Measurements from ENCODE around the gene CMPK2. TPM values are rescaled to one million over a fixed set of nuclear protein-coding genes. Genes with fewer than 3 reads are reported as not detected.

CMPK2 gene
- polyA plus RNA-seq, 1 donor = 13.3 TPM

- H3K36me3 ChIP-seq (ENCODE audit: control insufficient read depth, insufficient read depth, low read length) = peaks cover 19% of the 10 kb centered on the region
- no peak for DNase-seq
These were observed 19.2 kb downstream of the CMPK2 start for GRCh38 chr2:6846540-6846939.

GRCh38 chr2:6845903-6846302 is 19.8 kb downstream of the CMPK2 start:
- 83% methylated on average over 2 of the region's 2 CpGs for WGBS (ENCODE audit: insufficient coverage, low lambda C conversion rate)
- Histone ChIP-seq H3K9me3 (ENCODE audit: control insufficient read depth, low read depth, low read length) (peaks cover 24% of the 10 kb centered on the region), H3K36me3 (ENCODE audit: control insufficient read depth, insufficient read depth, low read length) (peaks cover 13% of the 10 kb centered on the region)

More at GRCh38 chr2:6846540-6846939, 19.2 kb downstream of the CMPK2 start:
- Histone ChIP-seq H3K4me1 (ENCODE audit: control insufficient read depth, insufficient read depth, low read length) (no peaks in the 10 kb centered on the region), H3K9me3 (ENCODE audit: control insufficient read depth, low read depth, low read length) (peaks cover 24% of the 10 kb centered on the region), H3K4me3 (ENCODE audit: low read length) (no peak overlapping the region), H3K27ac (ENCODE audit: low read length) (no peak overlapping the region), H3K27me3 (ENCODE audit: control insufficient read depth, insufficient read depth, low read length) (no peaks in the 10 kb centered on the region)
- no CpG with 5 or more reads among the region's 1 CpG for WGBS (ENCODE audit: insufficient coverage, low lambda C conversion rate)

GRCh38 chr2:6845312-6845711 is 20.4 kb downstream of the CMPK2 start:
- DNase-seq = peak in 1 of 2 donors; percentile 8
- WGBS (ENCODE audit: insufficient coverage, low lambda C conversion rate) = no CpG with 5 or more reads among the region's 3 CpGs
- Histone ChIP-seq H3K9me3 (ENCODE audit: control insufficient read depth, low read depth, low read length) (peaks cover 24% of the 10 kb centered on the region), H3K27me3 (ENCODE audit: control insufficient read depth, insufficient read depth, low read length) (no peaks in the 10 kb centered on the region), H3K4me3 (ENCODE audit: low read length) (no peak overlapping the region), H3K4me1 (ENCODE audit: control insufficient read depth, insufficient read depth, low read length) (no peaks in the 10 kb centered on the region), H3K27ac (ENCODE audit: low read length) (no peak overlapping the region), H3K36me3 (ENCODE audit: control insufficient read depth, insufficient read depth, low read length) (peaks cover 10% of the 10 kb centered on the region)

More at GRCh38 chr2:6845903-6846302, 19.8 kb downstream of the CMPK2 start:
- no peaks in the 10 kb centered on the region for H3K4me1 ChIP-seq (ENCODE audit: control insufficient read depth, insufficient read depth, low read length)
- H3K27ac ChIP-seq (ENCODE audit: low read length) = no peak overlapping the region
- H3K4me3 ChIP-seq (ENCODE audit: low read length) = no peak overlapping the region
- no peaks in the 10 kb centered on the region for H3K27me3 ChIP-seq (ENCODE audit: control insufficient read depth, insufficient read depth, low read length)
- no peak for DNase-seq

GRCh38 chr2:6841537-6842287 is 24.0 kb downstream of the CMPK2 start:
- no peak overlapping the region for H3K27ac ChIP-seq (ENCODE audit: low read length)
- no peak overlapping the region for H3K4me3 ChIP-seq (ENCODE audit: low read length)
- H3K36me3 ChIP-seq (ENCODE audit: control insufficient read depth, insufficient read depth, low read length) = no peaks in the 10 kb centered on the region
- no peaks in the 10 kb centered on the region for H3K4me1 ChIP-seq (ENCODE audit: control insufficient read depth, insufficient read depth, low read length)
- 83% methylated on average over 1 of the region's 2 CpGs for WGBS (ENCODE audit: insufficient coverage, low lambda C conversion rate)
- no peak for DNase-seq
- no peaks in the 10 kb centered on the region for H3K27me3 ChIP-seq (ENCODE audit: control insufficient read depth, insufficient read depth, low read length)
- peaks cover 16% of the 10 kb centered on the region for H3K9me3 ChIP-seq (ENCODE audit: control insufficient read depth, low read depth, low read length)

GRCh38 chr2:6838673-6839319 is 26.9 kb downstream of the CMPK2 start:
- H3K27me3 ChIP-seq (ENCODE audit: control insufficient read depth, insufficient read depth, low read length) = no peaks in the 10 kb centered on the region
- H3K9me3 ChIP-seq (ENCODE audit: control insufficient read depth, low read depth, low read length) = peaks cover 8% of the 10 kb centered on the region
- no peaks in the 10 kb centered on the region for H3K4me1 ChIP-seq (ENCODE audit: control insufficient read depth, insufficient read depth, low read length)
- H3K27ac ChIP-seq (ENCODE audit: low read length) = no peak overlapping the region
- no peak for DNase-seq
- no peaks in the 10 kb centered on the region for H3K36me3 ChIP-seq (ENCODE audit: control insufficient read depth, insufficient read depth, low read length)
- WGBS (ENCODE audit: insufficient coverage, low lambda C conversion rate) = 100% methylated on average over 2 of the region's 4 CpGs
- no peak overlapping the region for H3K4me3 ChIP-seq (ENCODE audit: low read length)

GRCh38 chr2:6835467-6835866 is 30.2 kb downstream of the CMPK2 start:
- H3K4me1 ChIP-seq (ENCODE audit: control insufficient read depth, insufficient read depth, low read length) = no peaks in the 10 kb centered on the region
- H3K27ac ChIP-seq (ENCODE audit: low read length) = no peak overlapping the region
- no peaks in the 10 kb centered on the region for H3K27me3 ChIP-seq (ENCODE audit: control insufficient read depth, insufficient read depth, low read length)
- DNase-seq = no peak
- H3K4me3 ChIP-seq (ENCODE audit: low read length) = no peak overlapping the region
- no peaks in the 10 kb centered on the region for H3K36me3 ChIP-seq (ENCODE audit: control insufficient read depth, insufficient read depth, low read length)
- H3K9me3 ChIP-seq (ENCODE audit: control insufficient read depth, low read depth, low read length) = no peaks in the 10 kb centered on the region

GRCh38 chr2:6834163-6834562 is 31.5 kb downstream of the CMPK2 start:
- Histone ChIP-seq H3K9me3 (ENCODE audit: control insufficient read depth, low read depth, low read length) (no peaks in the 10 kb centered on the region), H3K27me3 (ENCODE audit: control insufficient read depth, insufficient read depth, low read length) (no peaks in the 10 kb centered on the region), H3K4me3 (ENCODE audit: low read length) (no peak overlapping the region), H3K27ac (ENCODE audit: low read length) (no peak overlapping the region), H3K36me3 (ENCODE audit: control insufficient read depth, insufficient read depth, low read length) (no peaks in the 10 kb centered on the region), H3K4me1 (ENCODE audit: control insufficient read depth, insufficient read depth, low read length) (no peaks in the 10 kb centered on the region)
- DNase-seq = no peak

GRCh38 chr2:6833300-6833604 is 32.5 kb downstream of the CMPK2 start:
- WGBS (ENCODE audit: insufficient coverage, low lambda C conversion rate) = no CpG with 5 or more reads among the region's 2 CpGs
- Histone ChIP-seq H3K27ac (ENCODE audit: low read length) (no peak overlapping the region), H3K36me3 (ENCODE audit: control insufficient read depth, insufficient read depth, low read length) (no peaks in the 10 kb centered on the region), H3K9me3 (ENCODE audit: control insufficient read depth, low read depth, low read length) (no peaks in the 10 kb centered on the region), H3K27me3 (ENCODE audit: control insufficient read depth, insufficient read depth, low read length) (no peaks in the 10 kb centered on the region), H3K4me3 (ENCODE audit: low read length) (no peak overlapping the region), H3K4me1 (ENCODE audit: control insufficient read depth, insufficient read depth, low read length) (no peaks in the 10 kb centered on the region)
- DNase-seq = no peak

- WGBS (ENCODE audit: insufficient coverage, low lambda C conversion rate) = no CpG with 5 or more reads among the region's 2 CpGs
- no peak for DNase-seq
These were observed 33.0 kb downstream of the CMPK2 start for GRCh38 chr2:6832596-6833299.

GRCh38 chr2:6831229-6831628 is 34.5 kb downstream of the CMPK2 start:
- H3K36me3 ChIP-seq (ENCODE audit: control insufficient read depth, insufficient read depth, low read length) = no peaks in the 10 kb centered on the region
- no peaks in the 10 kb centered on the region for H3K4me1 ChIP-seq (ENCODE audit: control insufficient read depth, insufficient read depth, low read length)
- no peak overlapping the region for H3K4me3 ChIP-seq (ENCODE audit: low read length)
- H3K27me3 ChIP-seq (ENCODE audit: control insufficient read depth, insufficient read depth, low read length) = no peaks in the 10 kb centered on the region
- H3K27ac ChIP-seq (ENCODE audit: low read length) = no peak overlapping the region
- WGBS (ENCODE audit: insufficient coverage, low lambda C conversion rate) = no CpG with 5 or more reads among the region's 1 CpG
- no peaks in the 10 kb centered on the region for H3K9me3 ChIP-seq (ENCODE audit: control insufficient read depth, low read depth, low read length)
- no peak for DNase-seq

More at GRCh38 chr2:6832596-6833299, 33.0 kb downstream of the CMPK2 start:
- Histone ChIP-seq H3K9me3 (ENCODE audit: control insufficient read depth, low read depth, low read length) (no peaks in the 10 kb centered on the region), H3K27ac (ENCODE audit: low read length) (no peak overlapping the region), H3K4me3 (ENCODE audit: low read length) (no peak overlapping the region), H3K4me1 (ENCODE audit: control insufficient read depth, insufficient read depth, low read length) (no peaks in the 10 kb centered on the region), H3K27me3 (ENCODE audit: control insufficient read depth, insufficient read depth, low read length) (no peaks in the 10 kb centered on the region), H3K36me3 (ENCODE audit: control insufficient read depth, insufficient read depth, low read length) (no peaks in the 10 kb centered on the region)

All from large intestine (tissue), 3 donors.